Measurements from ENCODE around the gene ITIH5.

GRCh38 chr10:7560519-7560918 lies 106.2 kb downstream of the ITIH5 start:
- TF ChIP-seq LEF1 (IDR thresholded peaks at IDR 0.05; ENCODE audit: borderline replicate concordance) (no peak), ARNT (IDR thresholded peaks at IDR 0.05) (no peak), FOXK2 (IDR thresholded peaks at IDR 0.05) (no peak), NFRKB (IDR thresholded peaks at IDR 0.05) (no peak), FOXA1 (IDR thresholded peaks at IDR 0.05) (no peak), SUZ12 (IDR thresholded peaks at IDR 0.05) (no peak)

All from HEK293T (cell line).